Measurements from ENCODE around the gene TTLL6. TPM values are rescaled to one million over a fixed set of nuclear protein-coding genes. Genes with fewer than 3 reads are reported as not detected.

TTLL6 gene
- total RNA-seq, 8 experiments from 2014 or later: 0.36 to 3.9 (median 1.1) TPM; not detected in 2

DNA sequence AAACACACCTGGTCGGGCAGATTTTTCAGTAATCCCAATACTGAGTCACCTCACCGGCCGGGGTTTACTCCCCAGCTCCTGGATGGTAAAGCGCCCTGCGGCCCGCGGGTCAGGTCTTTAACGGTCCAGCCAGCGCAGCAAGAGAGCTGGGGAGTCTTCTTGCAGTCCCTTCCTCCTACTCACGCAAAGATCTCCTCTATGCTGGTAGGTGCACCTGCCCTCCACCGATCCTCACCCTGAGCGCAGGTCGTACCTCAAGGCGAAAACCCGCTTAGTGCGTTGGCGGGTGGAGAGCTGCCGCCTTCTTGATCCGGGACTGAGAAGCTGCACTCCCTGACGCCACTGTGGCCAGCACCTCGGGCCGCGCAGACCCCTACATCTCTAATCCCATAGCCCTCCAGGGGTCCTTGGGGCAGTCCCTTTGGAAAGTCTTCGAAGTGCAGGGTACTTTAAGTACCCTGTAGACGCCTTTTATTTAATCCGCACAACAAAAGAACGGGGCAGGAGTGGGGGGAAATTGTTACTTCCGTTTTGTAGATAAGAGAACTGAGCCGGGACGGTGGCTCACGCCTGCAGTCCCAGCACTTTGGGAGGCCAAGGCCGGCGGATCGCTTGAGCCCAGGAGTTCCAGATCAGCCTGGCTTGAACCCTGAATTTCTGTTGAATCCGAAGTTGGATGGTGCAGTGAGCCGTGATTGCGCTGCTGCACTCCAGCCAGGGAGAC is 78.1 kb downstream of the TTLL6 start:
- in situ Hi-C loops (cut with MboI; ENCODE audit: low pct_unique_long_range_greater_than_20kb in 2 of 9, low sequenced_read_pairs in 9 of 9, unreplicated experiment in 9 of 9): loop anchor here in 1 of 9 experiments (25.0 kb wide), 1 partner anchor 102 kb away; the partner anchor contains the start of gene HOXB9
- no peaks in the 10 kb centered on the region for H3K4me1 ChIP-seq (replicated peaks in 1 of 2)
- H3K4me3 ChIP-seq: no peak overlapping the region
- WGBS, 10 experiments: 0 to 21% (median 2%) methylated on average over 1 to 24 of the region's 37 CpGs; no CpG with 5 or more reads in 1 of the 10 experiments
- no peak overlapping the region for H3K27ac ChIP-seq
- ATAC-seq (replicated peaks in 6 of 8): no peak

DNA sequence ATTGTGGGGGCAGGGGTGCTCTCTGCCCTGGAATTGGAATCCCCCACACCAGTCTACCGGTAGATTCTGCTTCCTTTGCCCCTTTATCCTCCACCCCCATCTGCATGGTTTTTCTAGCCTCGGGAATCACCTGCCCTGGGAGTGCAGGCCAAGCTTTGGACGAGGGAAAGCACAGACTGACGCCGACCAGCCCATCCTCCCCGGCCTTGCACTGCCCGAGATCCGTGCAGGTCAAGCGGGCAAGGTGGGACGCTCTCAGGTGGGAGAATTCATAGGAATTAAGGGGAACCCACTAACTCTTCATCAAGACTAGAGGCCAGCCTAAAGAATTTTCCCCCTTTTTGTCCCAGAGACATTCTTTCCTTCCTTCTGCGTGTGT is 78.6 kb downstream of the TTLL6 start:
- in situ Hi-C loops (cut with MboI; ENCODE audit: low pct_unique_long_range_greater_than_20kb in 2 of 9, low sequenced_read_pairs in 9 of 9, unreplicated experiment in 9 of 9): loop anchor here in 1 of 9 experiments (25.0 kb wide), 1 partner anchor 101 kb away; the partner anchor contains the start of gene HOXB9
- Histone ChIP-seq H3K27ac (no peak overlapping the region), H3K4me1 (replicated peaks in 1 of 2) (no peaks in the 10 kb centered on the region), H3K4me3 (no peak overlapping the region)
- no peak for ATAC-seq (replicated peaks in 6 of 8)
- WGBS, 10 experiments: 0 to 2% methylated on average over 1 to 8 of the region's 11 CpGs; no CpG with 5 or more reads in 8 of the 10 experiments

DNA sequence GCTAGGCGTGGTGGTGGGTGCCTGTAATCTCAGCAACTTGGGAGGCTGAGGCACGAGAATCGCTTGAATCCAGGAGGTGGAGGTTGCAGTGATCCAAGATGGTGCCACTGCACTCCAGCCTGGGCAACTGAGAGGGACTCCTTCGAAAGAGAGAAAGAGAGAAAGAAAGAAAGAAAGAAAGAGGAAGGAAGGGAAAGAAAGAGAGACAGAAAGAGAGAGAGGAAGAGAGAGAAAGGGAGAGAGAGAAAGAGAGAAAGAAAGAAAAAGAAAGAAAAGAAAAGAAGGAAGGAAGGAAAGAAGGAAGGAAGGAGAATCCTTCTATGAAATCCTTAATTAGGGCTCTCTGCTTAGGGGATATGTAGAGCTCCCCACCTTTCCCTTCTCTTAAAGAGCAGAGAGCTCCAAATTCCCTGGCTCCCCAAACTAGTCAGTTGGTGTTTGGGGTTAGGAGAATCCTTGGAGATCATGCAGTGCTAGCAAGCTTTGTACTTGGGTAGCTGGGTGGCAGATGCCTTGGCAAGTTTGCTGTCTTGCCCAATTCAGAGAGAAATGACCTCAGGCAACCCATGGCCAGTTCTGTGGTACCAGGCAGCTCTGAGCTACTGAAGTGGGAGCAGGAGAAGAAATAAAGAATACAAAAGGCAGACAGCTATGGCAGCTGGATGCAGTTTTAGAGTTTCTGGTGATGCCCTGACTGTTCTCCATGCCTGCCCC is 79.5 kb downstream of the TTLL6 start:
- Histone ChIP-seq H3K4me3 (no peak overlapping the region), H3K4me1 (replicated peaks in 1 of 2) (no peaks in the 10 kb centered on the region), H3K27ac (no peak overlapping the region)
- ATAC-seq (replicated peaks in 6 of 8): no peak
- in situ Hi-C loops (cut with MboI; ENCODE audit: low pct_unique_long_range_greater_than_20kb in 2 of 9, low sequenced_read_pairs in 9 of 9, unreplicated experiment in 9 of 9): loop anchor here in 1 of 9 experiments (25.0 kb wide), 1 partner anchor 100 kb away; the partner anchor contains the start of gene HOXB9
- 15 to 77% (median 39%) methylated on average over 2 to 4 of the region's 4 CpGs for WGBS, 10 experiments

- in situ Hi-C loops (cut with MboI; ENCODE audit: low pct_unique_long_range_greater_than_20kb in 2 of 9, low sequenced_read_pairs in 9 of 9, unreplicated experiment in 9 of 9): loop anchor here in 1 of 9 experiments (25.0 kb wide), 1 partner anchor 98 kb away; the partner anchor contains the start of gene HOXB9
- Histone ChIP-seq H3K4me3 (no peak overlapping the region), H3K4me1 (replicated peaks in 1 of 2) (no peaks in the 10 kb centered on the region), H3K27ac (no peak overlapping the region)
- ATAC-seq (replicated peaks in 6 of 8): no peak
- WGBS, 10 experiments: 0 to 9% (median 0%) methylated on average over 1 to 6 of the region's 7 CpGs; no CpG with 5 or more reads in 4 of the 10 experiments
Observed at GRCh38 chr17:48735062-48735351, 82.0 kb downstream of the TTLL6 start.

- in situ Hi-C loops (cut with MboI; ENCODE audit: low pct_unique_long_range_greater_than_20kb in 2 of 9, low sequenced_read_pairs in 9 of 9, unreplicated experiment in 9 of 9): loop anchor here in 1 of 9 experiments (25.0 kb wide), 1 partner anchor 97 kb away; the partner anchor contains the start of gene HOXB9
- Histone ChIP-seq H3K4me1 (replicated peaks in 1 of 2) (no peaks in the 10 kb centered on the region), H3K27ac (no peak overlapping the region), H3K4me3 (no peak overlapping the region)
- 0 to 34% (median 10%) methylated on average over 2 to 9 of the region's 14 CpGs; no CpG with 5 or more reads in 4 of the 10 experiments for WGBS, 10 experiments
- peak in 1 of 8 experiments; percentile 27 for ATAC-seq (replicated peaks in 6 of 8)
Observed at GRCh38 chr17:48734333-48735061, 82.5 kb downstream of the TTLL6 start.

DNA sequence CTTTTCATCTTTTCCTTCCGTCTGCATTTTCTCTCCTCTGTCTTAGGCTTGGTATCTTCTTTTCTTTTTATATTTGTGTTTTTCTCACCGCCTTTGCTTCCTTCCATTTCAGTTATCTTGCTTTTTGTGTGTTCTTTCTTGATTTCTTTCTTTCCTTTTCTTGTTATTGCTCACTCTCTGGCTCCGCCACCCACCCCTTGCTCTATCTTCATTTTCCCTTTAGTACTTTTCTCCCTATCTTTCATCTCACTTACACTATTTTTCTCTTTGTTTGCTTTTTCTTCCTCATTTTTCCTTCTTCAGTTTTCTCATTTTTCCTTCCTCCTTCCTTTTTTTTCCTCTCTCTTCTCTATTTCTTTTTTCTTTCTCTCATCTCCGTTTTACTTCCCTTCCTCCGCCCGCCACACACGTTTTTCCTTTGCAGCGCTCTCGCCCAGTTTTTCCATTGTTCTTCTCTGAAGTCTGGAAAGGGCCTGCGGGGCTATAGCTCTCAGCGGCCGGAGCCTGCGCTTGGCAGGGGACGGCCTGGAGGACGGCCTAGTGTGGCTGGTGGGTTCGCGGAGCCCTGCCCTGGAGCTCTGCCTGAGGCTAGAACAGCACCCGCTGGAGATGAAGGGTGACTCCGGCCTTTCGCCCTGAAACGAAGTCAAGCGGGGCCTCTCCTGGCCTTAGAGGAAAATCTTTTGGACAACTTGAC is 83.2 kb downstream of the TTLL6 start:
- in situ Hi-C loops (cut with MboI; ENCODE audit: low pct_unique_long_range_greater_than_20kb in 2 of 9, low sequenced_read_pairs in 9 of 9, unreplicated experiment in 9 of 9): loop anchor here in 1 of 9 experiments (25.0 kb wide), 1 partner anchor 96 kb away; the partner anchor contains the start of gene HOXB9
- Histone ChIP-seq H3K27ac (no peak overlapping the region), H3K4me3 (no peak overlapping the region), H3K4me1 (replicated peaks in 1 of 2) (no peaks in the 10 kb centered on the region)
- 0 to 25% (median 16%) methylated on average over 1 to 19 of the region's 22 CpGs for WGBS, 10 experiments
- ATAC-seq (replicated peaks in 6 of 8): no peak

DNA sequence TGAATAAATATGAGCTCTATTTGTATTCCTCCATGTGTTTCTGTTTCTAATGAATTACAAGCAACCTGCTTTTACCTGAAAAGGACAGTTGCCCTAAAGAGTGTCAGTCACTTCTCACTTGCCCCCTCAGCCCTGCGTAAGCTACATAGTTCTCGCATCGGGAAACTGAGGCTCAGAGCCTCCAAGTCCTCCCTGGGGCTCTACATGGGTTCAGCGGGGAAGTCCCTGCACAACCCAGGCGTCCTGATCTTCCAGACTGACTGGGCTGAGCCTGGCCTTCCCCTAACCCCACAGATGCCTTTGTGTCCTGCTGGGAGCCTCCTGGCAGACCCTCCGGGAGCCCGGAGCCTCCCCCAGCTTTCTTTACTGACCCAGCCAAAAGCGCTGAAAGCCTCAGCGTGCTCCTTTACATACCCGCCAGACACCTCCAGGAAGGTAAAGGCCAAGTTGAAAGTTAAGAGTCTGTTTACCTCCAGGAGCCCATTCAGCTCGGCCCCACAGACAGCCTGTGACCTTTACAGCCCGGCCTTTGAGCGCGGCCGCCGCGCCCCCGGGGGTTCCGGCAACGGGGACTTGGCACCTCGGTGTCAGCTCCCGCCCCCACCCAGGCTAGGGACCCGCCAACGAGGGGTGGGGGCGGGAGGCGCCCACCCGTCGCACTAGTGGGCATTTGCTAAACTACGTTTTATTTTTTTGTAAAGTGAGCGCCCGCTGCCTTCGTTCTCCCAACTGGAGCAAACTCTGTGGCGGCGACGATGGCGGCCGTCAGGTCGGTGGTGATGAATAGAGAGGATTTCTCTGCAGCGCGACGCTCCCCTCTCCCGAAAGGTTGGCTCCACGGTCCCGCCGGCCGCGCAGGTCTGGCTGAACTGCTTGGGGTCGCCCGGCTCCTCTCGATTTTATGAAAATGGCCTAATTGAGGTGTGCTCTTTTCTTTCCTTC is 84.1 kb downstream of the TTLL6 start:
- no peak overlapping the region for H3K27ac ChIP-seq
- no peaks in the 10 kb centered on the region for H3K4me1 ChIP-seq (replicated peaks in 1 of 2)
- no peak overlapping the region for H3K4me3 ChIP-seq
- WGBS, 10 experiments: 0 to 13% (median 4%) methylated on average over 7 to 16 of the region's 50 CpGs; no CpG with 5 or more reads in 2 of the 10 experiments
- in situ Hi-C loops (cut with MboI; ENCODE audit: low pct_unique_long_range_greater_than_20kb in 2 of 9, low sequenced_read_pairs in 9 of 9, unreplicated experiment in 9 of 9): loop anchor here in 1 of 9 experiments (25.0 kb wide), 1 partner anchor 96 kb away; the partner anchor contains the start of gene HOXB9
- ATAC-seq (replicated peaks in 6 of 8): no peak

DNA sequence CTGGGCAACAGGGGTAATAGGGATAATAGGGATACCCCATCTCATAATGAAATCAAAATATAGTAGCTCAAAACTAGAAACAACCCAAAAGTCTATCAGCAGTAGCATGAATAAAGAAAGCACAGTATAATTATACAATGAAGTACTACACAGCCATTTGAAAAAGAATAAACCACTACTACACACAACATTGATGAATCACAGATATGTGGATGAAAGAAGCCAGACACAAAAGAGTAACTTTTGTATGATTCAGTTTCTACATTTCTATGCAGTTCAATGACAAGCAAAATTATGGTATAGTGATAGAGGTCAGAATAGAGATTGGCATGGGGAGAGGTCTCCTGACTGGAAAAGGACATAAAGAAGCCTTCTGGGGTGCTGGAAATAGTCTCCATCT is 85.7 kb downstream of the TTLL6 start:
- in situ Hi-C loops (cut with MboI; ENCODE audit: low pct_unique_long_range_greater_than_20kb in 2 of 9, low sequenced_read_pairs in 9 of 9, unreplicated experiment in 9 of 9): loop anchor here in 1 of 9 experiments (25.0 kb wide), 1 partner anchor 94 kb away; the partner anchor contains the start of gene HOXB9
- ATAC-seq (replicated peaks in 6 of 8): no peak

GRCh38 chr17:48730240-48730550 is 86.8 kb downstream of the TTLL6 start:
- in situ Hi-C loops (cut with MboI; ENCODE audit: low pct_unique_long_range_greater_than_20kb in 2 of 9, low sequenced_read_pairs in 9 of 9, unreplicated experiment in 9 of 9): loop anchor here in 1 of 9 experiments (25.0 kb wide), 1 partner anchor 93 kb away; the partner anchor contains the start of gene HOXB9
- WGBS, 10 experiments: 13 to 70% (median 25%) methylated on average over 1 to 3 of the region's 3 CpGs
- Histone ChIP-seq H3K27ac (no peak overlapping the region), H3K4me1 (replicated peaks in 1 of 2) (no peaks in the 10 kb centered on the region), H3K4me3 (no peak overlapping the region)
- ATAC-seq (replicated peaks in 6 of 8): no peak

More for the DNA sequence above, 85.7 kb downstream of the TTLL6 start:
- H3K4me3 ChIP-seq: no peak overlapping the region
- no peaks in the 10 kb centered on the region for H3K4me1 ChIP-seq (replicated peaks in 1 of 2)
- no peak overlapping the region for H3K27ac ChIP-seq

GRCh38 chr17:48729335-48730239 is 87.4 kb downstream of the TTLL6 start:
- H3K27ac ChIP-seq: no peak overlapping the region
- in situ Hi-C loops (cut with MboI; ENCODE audit: low pct_unique_long_range_greater_than_20kb in 2 of 9, low sequenced_read_pairs in 9 of 9, unreplicated experiment in 9 of 9): loop anchor here in 2 of 9 experiments (10.0 to 25.0 kb wide), 2 partner anchors 65 to 92 kb away; partner anchors contain the start of gene HOXB9 (in 1 of the 2)
- H3K4me3 ChIP-seq: no peak overlapping the region
- 0 to 60% (median 12%) methylated on average over 1 to 11 of the region's 19 CpGs; no CpG with 5 or more reads in 2 of the 10 experiments for WGBS, 10 experiments
- no peaks in the 10 kb centered on the region for H3K4me1 ChIP-seq (replicated peaks in 1 of 2)
- ATAC-seq (replicated peaks in 6 of 8): peak in 1 of 8 experiments; percentile 7

Data from motor neuron (in vitro differentiated cells).